T-helper 17 cell (primary cell): Measurements from ENCODE around the gene CD160. TPM values are rescaled to one million over a fixed set of nuclear protein-coding genes. Genes with fewer than 3 reads are reported as not detected.
"Not testable (repeated sequence)": the region's sequence is repeated elsewhere in the genome, so short reads cannot be mapped to it uniquely, and the experiment has no call there.

ENCODE experiments used
- ATAC-seq: fragments of 150-1000 bp; cut with Tn5 transposase; 2 replicates; pipeline ENCODE4 v1.10.0; 2021; ENCODE audit warnings: mild to moderate bottlenecking, moderate library complexity
- DNase-seq, 3 donors: peaks; one replicate each; pipeline versions ENCODE4 v3.0.0 to v3.0.0-alpha.2; 2020 to 2021
- H3K9me3 ChIP-seq: one replicate; pipeline ENCODE4 v1.7.0; 2013; ENCODE audit warnings: low read length, mild to moderate bottlenecking; ENCODE audit not compliant: control insufficient read depth, poor library complexity, severe bottlenecking
- H3K27ac Mint-ChIP-seq: one replicate; pipeline ENCODE4 v1.8.0; 2022; ENCODE audit warnings: mild to moderate bottlenecking, moderate library complexity, mixed read lengths
- H3K27me3 Mint-ChIP-seq: one replicate; pipeline ENCODE4 v1.8.0; 2022; ENCODE audit warnings: mixed read lengths
- H3K36me3 Mint-ChIP-seq: one replicate; pipeline ENCODE4 v1.8.0; 2022; ENCODE audit warnings: low read depth, mixed read lengths
- H3K4me1 Mint-ChIP-seq: one replicate; pipeline ENCODE4 v1.8.0; 2022; ENCODE audit warnings: mild to moderate bottlenecking, mixed read lengths
- H3K4me3 Mint-ChIP-seq: one replicate; pipeline ENCODE4 v1.8.0; 2022; ENCODE audit warnings: mild to moderate bottlenecking, moderate library complexity, mixed read lengths
- total RNA-seq, 4 donors: library from RNA in 2 of 4; stranded (reverse) in 2 of 4; gene quantifications; one replicate each; pipeline ENCODE4 v1.2.3 and lab custom pipeline; 2022 to 2026

CD160 gene
- total RNA-seq, 2 donors from 2014 or later, result 0.20 TPM; not detected in 1

DNA sequence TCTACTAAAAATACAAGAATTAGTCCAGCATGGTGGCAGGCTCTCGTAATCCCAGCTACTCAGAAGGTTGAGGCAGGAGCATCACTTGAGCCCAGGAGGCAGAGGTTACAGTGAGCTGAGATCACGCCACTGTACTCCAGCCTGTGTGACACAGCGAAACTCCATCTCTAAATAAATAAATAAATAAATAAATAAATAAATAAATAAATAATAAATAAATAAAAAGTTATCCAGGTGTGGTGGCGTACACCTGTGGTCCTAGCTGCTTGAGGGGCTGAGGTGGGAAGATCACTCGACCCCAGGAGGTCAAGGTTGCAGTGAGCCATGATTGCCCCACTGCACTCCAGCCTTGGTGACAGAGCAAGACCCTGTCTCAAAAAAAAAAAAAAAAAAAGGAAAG, 834 bp upstream of the CD160 start:
- H3K27ac Mint-ChIP-seq, result peak overlapping the region; percentile 16
- not testable (repeated sequence) for ATAC-seq, DNase-seq, H3K36me3 Mint-ChIP-seq, H3K9me3 ChIP-seq, H3K4me3 Mint-ChIP-seq
- H3K4me1 Mint-ChIP-seq, result peaks cover 13% of the 10 kb centered on the region
- peaks cover 25% of the 10 kb centered on the region for H3K27me3 Mint-ChIP-seq

- Mint-ChIP-seq H3K27ac (peak overlapping the region; percentile 67), H3K36me3 (no peaks in the 10 kb centered on the region), H3K4me3 (peak overlapping the region; percentile 79), H3K4me1 (peaks cover 13% of the 10 kb centered on the region), H3K27me3 (peaks cover 25% of the 10 kb centered on the region)
- H3K9me3 ChIP-seq, result no peaks in the 10 kb centered on the region
- ATAC-seq, result no peak
- DNase-seq, result no peak
Observed at GRCh38 chr1:145720556-145720877, 1.2 kb downstream of the CD160 start.

GRCh38 chr1:145720878-145721671, 1.8 kb downstream of the CD160 start:
- no peaks in the 10 kb centered on the region for H3K36me3 Mint-ChIP-seq
- H3K27ac Mint-ChIP-seq, result peak overlapping the region; percentile 67
- ATAC-seq (peak; percentile 86), DNase-seq (peak; percentile 46 to 69 (median 67))
- H3K4me3 Mint-ChIP-seq, result peak overlapping the region; percentile 79
- H3K4me1 Mint-ChIP-seq, result peaks cover 13% of the 10 kb centered on the region
- no peaks in the 10 kb centered on the region for H3K9me3 ChIP-seq
- H3K27me3 Mint-ChIP-seq, result peaks cover 25% of the 10 kb centered on the region

- H3K36me3 Mint-ChIP-seq, H3K27ac Mint-ChIP-seq, H3K4me3 Mint-ChIP-seq, DNase-seq, H3K9me3 ChIP-seq, H3K4me1 Mint-ChIP-seq, ATAC-seq: not testable (repeated sequence)
- H3K27me3 Mint-ChIP-seq, result peaks cover 12% of the 10 kb centered on the region
Observed at GRCh38 chr1:145726193-145726592, 6.9 kb downstream of the CD160 start.

DNA sequence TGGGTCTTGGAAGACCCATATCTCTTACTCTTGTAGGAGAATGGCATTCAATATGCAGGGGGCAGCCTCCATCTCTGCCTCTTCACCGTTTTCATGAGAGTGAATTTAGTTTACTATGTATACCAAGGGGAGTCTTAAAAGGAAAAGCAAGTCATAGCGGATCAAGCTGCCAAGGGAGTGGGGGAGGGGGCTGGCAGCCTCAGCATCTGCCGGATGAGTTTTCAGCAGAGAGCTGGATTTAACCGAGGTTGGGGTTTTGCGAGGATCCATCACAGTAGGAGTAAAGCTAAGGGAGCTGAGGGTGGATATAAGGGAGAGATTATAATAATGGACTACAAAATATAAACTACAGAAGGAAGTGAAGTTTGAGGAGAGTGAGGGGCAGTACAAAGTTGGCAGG, 9.9 kb downstream of the CD160 start:
- peaks cover 6% of the 10 kb centered on the region for H3K36me3 Mint-ChIP-seq
- no peak for ATAC-seq

DNA sequence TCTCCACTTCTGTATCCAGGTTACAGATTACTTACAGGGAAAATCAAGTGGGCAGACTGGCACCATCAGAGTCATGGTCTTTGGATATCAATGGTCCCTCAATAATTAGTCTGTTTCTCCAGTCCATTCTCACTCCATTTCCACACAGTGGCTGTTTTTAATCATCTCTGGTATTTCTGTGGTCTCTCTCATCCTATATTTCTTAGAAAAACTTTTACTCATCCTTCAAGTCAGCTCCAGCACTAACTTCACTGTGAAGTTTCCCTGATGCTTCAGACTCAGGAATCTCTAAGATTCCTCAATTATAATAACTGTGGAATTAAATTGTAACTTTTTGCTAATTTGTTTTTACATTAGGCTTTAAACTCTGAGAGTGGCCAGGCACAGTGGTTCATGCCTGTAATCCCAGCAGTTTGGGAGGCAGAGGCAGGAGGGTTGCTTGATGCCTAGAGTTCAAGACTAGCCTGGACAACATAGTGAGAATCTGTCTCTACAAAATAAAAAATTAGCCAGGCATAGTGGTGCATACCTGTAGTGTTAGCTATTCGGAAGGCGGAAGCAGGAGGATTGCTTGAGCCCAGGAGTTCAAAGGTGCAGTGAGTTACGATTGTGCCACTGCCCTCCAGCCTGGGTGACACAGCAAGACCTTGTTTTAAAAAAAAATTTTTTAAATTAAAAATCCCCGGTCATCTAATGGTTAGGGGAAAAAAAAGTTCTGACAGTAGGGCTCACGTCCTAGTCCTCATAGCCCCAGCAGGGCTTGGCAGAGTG, 10.6 kb downstream of the CD160 start:
- H3K4me1 Mint-ChIP-seq, result peaks cover 6% of the 10 kb centered on the region
- no peaks in the 10 kb centered on the region for H3K27me3 Mint-ChIP-seq
- DNase-seq (no peak), ATAC-seq (no peak)
- no peak overlapping the region for H3K4me3 Mint-ChIP-seq
- no peak overlapping the region for H3K27ac Mint-ChIP-seq
- no peaks in the 10 kb centered on the region for H3K9me3 ChIP-seq
- peaks cover 6% of the 10 kb centered on the region for H3K36me3 Mint-ChIP-seq

More for the DNA sequence above, 9.9 kb downstream of the CD160 start:
- Mint-ChIP-seq H3K4me3 (no peak overlapping the region), H3K4me1 (peaks cover 5% of the 10 kb centered on the region), H3K27me3 (no peaks in the 10 kb centered on the region), H3K27ac (no peak overlapping the region)
- no peak for DNase-seq
- H3K9me3 ChIP-seq, result no peaks in the 10 kb centered on the region

DNA sequence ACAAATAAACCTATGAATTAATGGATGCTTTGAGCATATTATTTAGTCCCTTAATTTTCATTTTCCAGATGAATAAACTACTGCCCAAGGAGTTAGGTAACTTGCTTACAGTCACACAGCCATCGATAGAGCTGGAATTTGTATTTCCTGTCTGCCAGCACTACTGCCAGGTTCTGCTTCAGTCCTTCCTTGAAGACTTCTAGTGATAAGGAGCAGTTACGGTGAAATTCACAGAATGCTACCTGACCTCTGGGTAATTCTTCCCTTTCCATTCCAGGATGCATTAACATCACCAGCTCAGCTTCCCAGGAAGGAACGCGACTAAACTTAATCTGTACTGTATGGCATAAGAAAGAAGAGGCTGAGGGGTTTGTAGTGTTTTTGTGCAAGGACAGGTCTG, 11.2 kb downstream of the CD160 start:
- Mint-ChIP-seq H3K4me1 (peaks cover 6% of the 10 kb centered on the region), H3K27ac (no peak overlapping the region), H3K36me3 (peaks cover 6% of the 10 kb centered on the region), H3K4me3 (no peak overlapping the region), H3K27me3 (no peaks in the 10 kb centered on the region)
- no peak for DNase-seq
- no peaks in the 10 kb centered on the region for H3K9me3 ChIP-seq
- ATAC-seq, result no peak

- H3K27ac Mint-ChIP-seq, result no peak overlapping the region
- no peak overlapping the region for H3K4me3 Mint-ChIP-seq
- peaks cover 6% of the 10 kb centered on the region for H3K4me1 Mint-ChIP-seq
- no peaks in the 10 kb centered on the region for H3K9me3 ChIP-seq
- H3K36me3 Mint-ChIP-seq, result peaks cover 6% of the 10 kb centered on the region
- ATAC-seq, result no peak
- H3K27me3 Mint-ChIP-seq, result no peaks in the 10 kb centered on the region
- no peak for DNase-seq
Observed at GRCh38 chr1:145730900-145731299, 11.6 kb downstream of the CD160 start.

- no peak for DNase-seq
- no peak for ATAC-seq
- Mint-ChIP-seq H3K4me3 (no peak overlapping the region), H3K4me1 (peaks cover 13% of the 10 kb centered on the region), H3K36me3 (peaks cover 4% of the 10 kb centered on the region), H3K27ac (no peak overlapping the region), H3K27me3 (no peaks in the 10 kb centered on the region)
- no peaks in the 10 kb centered on the region for H3K9me3 ChIP-seq
Observed at GRCh38 chr1:145736191-145736590, 16.9 kb downstream of the CD160 start.

DNA sequence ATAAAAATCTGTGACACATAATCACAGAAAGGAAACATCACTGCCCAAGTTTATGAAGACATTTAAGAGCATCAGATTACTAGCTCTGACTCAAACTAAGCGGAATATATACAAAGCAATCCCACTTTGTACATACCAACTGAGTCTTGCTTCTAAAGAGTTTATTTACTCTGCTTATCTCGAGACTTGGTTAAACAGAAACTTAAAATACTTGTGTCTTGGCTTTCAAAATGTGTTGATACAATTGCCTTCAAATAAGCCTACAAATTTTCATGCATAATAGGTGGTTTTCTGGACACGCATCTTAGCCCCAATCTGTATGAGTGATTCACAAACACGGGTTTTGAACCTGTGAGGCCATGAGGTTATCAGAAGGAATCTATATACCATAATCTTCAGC, 21.0 kb downstream of the CD160 start:
- Mint-ChIP-seq H3K36me3 (peaks cover 9% of the 10 kb centered on the region), H3K4me1 (peaks cover 7% of the 10 kb centered on the region), H3K27me3 (no peaks in the 10 kb centered on the region), H3K27ac (no peak overlapping the region), H3K4me3 (peak overlapping the region; percentile 21)
- no peaks in the 10 kb centered on the region for H3K9me3 ChIP-seq
- ATAC-seq (no peak), DNase-seq (no peak)

DNA sequence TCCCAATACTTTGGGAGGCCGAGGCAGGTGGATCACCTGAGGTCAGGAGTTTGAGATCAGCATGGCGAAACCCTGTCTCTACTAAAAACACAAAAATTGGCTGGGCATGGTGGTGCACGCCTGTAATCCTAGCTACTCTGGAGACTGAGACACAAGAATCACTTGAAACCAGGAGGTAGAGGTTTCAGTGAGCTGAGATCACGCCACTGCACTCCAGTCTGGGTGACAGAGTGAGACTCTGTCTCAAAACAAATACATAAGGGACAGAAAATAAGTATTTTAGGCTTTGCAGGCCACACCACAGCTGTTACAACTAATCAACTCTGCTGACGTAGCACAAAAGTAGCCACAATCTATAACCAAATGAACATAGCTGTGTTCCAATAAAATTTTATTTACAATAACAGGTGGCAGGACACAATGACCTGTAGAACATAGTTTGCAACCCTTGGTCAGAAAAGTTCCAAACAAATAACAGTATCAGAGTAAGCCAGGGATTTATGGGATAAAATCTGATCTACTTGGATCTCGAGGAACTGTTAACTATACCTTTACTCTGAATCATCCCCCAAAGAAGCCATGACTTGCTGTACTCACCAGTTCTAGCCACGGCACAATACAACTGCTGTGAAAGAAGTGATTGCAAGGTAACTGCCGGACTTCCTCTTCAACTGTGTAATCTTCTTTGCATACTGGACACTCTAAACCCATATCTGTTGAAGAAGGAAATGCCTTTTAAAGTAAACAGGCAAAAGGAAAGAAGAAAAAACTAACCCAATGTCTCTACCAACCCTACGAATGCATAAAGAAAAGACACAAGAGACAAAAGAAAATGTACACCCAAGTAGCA, 28.3 kb downstream of the CD160 start:
- H3K4me3 Mint-ChIP-seq, result no peak overlapping the region
- DNase-seq, result no peak
- H3K4me1 Mint-ChIP-seq, result peaks cover 11% of the 10 kb centered on the region
- no peaks in the 10 kb centered on the region for H3K9me3 ChIP-seq
- no peak overlapping the region for H3K27ac Mint-ChIP-seq
- H3K36me3 Mint-ChIP-seq, result peaks cover 24% of the 10 kb centered on the region
- ATAC-seq, result no peak
- no peaks in the 10 kb centered on the region for H3K27me3 Mint-ChIP-seq

DNA sequence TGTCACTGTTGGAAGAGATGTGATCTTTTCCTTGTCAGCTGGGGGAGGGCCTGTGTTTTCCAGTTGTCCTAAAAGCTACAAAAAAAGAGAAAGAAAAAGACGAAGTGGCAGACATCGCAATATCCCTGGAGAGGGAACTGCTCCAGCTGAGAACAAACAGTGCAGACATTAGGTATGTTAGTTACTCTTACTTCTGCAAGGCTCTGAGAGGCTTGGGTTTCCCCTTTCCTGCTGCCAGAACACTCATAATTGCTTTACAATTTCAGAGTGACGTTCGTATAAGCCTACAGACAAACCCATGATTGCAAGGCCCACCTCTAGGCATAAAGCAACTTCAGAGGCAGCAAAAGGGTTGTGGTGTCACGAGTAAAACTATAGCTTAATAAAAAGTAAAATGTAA, 31.1 kb downstream of the CD160 start:
- DNase-seq (no peak), ATAC-seq (no peak)
- H3K36me3 Mint-ChIP-seq, result peaks cover 21% of the 10 kb centered on the region
- H3K27ac Mint-ChIP-seq, result peak overlapping the region; percentile 47
- no peaks in the 10 kb centered on the region for H3K27me3 Mint-ChIP-seq
- peaks cover 11% of the 10 kb centered on the region for H3K4me1 Mint-ChIP-seq
- H3K9me3 ChIP-seq, result no peaks in the 10 kb centered on the region
- H3K4me3 Mint-ChIP-seq, result no peak overlapping the region

- H3K27ac Mint-ChIP-seq, result no peak overlapping the region
- peaks cover 21% of the 10 kb centered on the region for H3K36me3 Mint-ChIP-seq
- no peak overlapping the region for H3K4me3 Mint-ChIP-seq
Observed at GRCh38 chr1:145751491-145752037, 32.3 kb downstream of the CD160 start.

More at GRCh38 chr1:145751491-145752037, 32.3 kb downstream of the CD160 start:
- Mint-ChIP-seq H3K27me3 (no peaks in the 10 kb centered on the region), H3K4me1 (peaks cover 11% of the 10 kb centered on the region)
- no peaks in the 10 kb centered on the region for H3K9me3 ChIP-seq
- ATAC-seq (no peak), DNase-seq (no peak)
